MM.1S (cell line): ENCODE measurements around the gene ALG14.
"Not testable (repeated sequence)": the region's sequence is repeated elsewhere in the genome, so short reads cannot be mapped to it uniquely, and the experiment has no call there.

Experiments used
- DNase-seq: peaks from one replicate; pipeline ENCODE4 v3.0.0-alpha.2; 2015
- H2AFZ ChIP-seq: fragments of 300-600 bp; sonication (generic); 2 replicates; pipeline ENCODE4 v1.6.0; 2016; ENCODE audit warnings: antibody characterized with exemption, low read length
- H3F3A ChIP-seq: fragments of 300-600 bp; sonication (generic); 2 replicates; pipeline ENCODE4 v1.6.1; 2016; ENCODE audit warnings: mild to moderate bottlenecking, antibody characterized with exemption, low read length, moderate library complexity, mixed read lengths; ENCODE audit not compliant: insufficient read depth
- H3K27ac ChIP-seq: fragments of 300-600 bp; sonication (generic); 2 replicates; pipeline ENCODE4 v1.5.1; 2016; ENCODE audit warnings: mild to moderate bottlenecking, low read length
- H3K27me3 ChIP-seq: fragments of 300-600 bp; sonication (generic); replicated peaks from 2 replicates; pipeline ENCODE4 v1.6.0; 2016; ENCODE audit warnings: low read length; ENCODE audit not compliant: insufficient read depth
- H3K36me3 ChIP-seq: fragments of 300-600 bp; sonication (generic); replicated peaks from 2 replicates; pipeline ENCODE4 v1.6.1; 2016; ENCODE audit warnings: mild to moderate bottlenecking, low read length, mixed read lengths; ENCODE audit not compliant: insufficient read depth
- H3K4me1 ChIP-seq: fragments of 300-600 bp; sonication (generic); 2 replicates; pipeline ENCODE4 v1.6.1; 2016; ENCODE audit warnings: low read length, mixed read lengths
- H3K4me2 ChIP-seq: fragments of 300-600 bp; sonication (generic); 2 replicates; pipeline ENCODE4 v1.6.0; 2016; ENCODE audit warnings: low read depth, low read length
- H3K4me3 ChIP-seq: fragments of 300-600 bp; sonication (generic); 2 replicates; pipeline ENCODE4 v1.5.1; 2016; ENCODE audit warnings: low read length, mixed read lengths
- H3K79me2 ChIP-seq: fragments of 300-600 bp; sonication (generic); 2 replicates; pipeline ENCODE4 v1.6.1; 2016; ENCODE audit warnings: mixed run types, low read length, mixed read lengths
- H3K9ac ChIP-seq: fragments of 300-600 bp; sonication (generic); 2 replicates; pipeline ENCODE4 v1.6.1; 2016; ENCODE audit warnings: low read length, mixed read lengths
- H3K9me2 ChIP-seq: fragments of 300-600 bp; sonication (generic); replicated peaks from 2 replicates; pipeline ENCODE4 v1.6.1; 2016; ENCODE audit warnings: mild to moderate bottlenecking, low read length, mixed read lengths; ENCODE audit not compliant: insufficient read depth
- H3K9me3 ChIP-seq: fragments of 300-600 bp; sonication (generic); replicated peaks from 2 replicates; pipeline ENCODE4 v1.6.1; 2016; ENCODE audit warnings: mild to moderate bottlenecking, low read length, mixed read lengths; ENCODE audit not compliant: insufficient read depth
- H4K20me1 ChIP-seq: fragments of 300-600 bp; sonication (generic); 2 replicates; pipeline ENCODE4 v1.6.1; 2016; ENCODE audit warnings: mild to moderate bottlenecking, low read length, moderate library complexity, mixed read lengths; ENCODE audit not compliant: insufficient read depth
- EZH2 ChIP-seq: fragments of 300-600 bp; sonication (generic); optimal IDR thresholded peaks from 2 replicates; pipeline ENCODE3; 2017; ENCODE audit warnings: low read depth, mild to moderate bottlenecking, antibody characterized with exemption, low read length, mixed read lengths
- EZH2phosphoT487 ChIP-seq: fragments of 300-600 bp; sonication (generic); IDR thresholded peaks from 2 replicates; pipeline ENCODE4 v1.6.1; 2018; ENCODE audit warnings: antibody characterized with exemption, low read length
- TF ChIP-seq, protein P1 (sequence below): fragments of 300-600 bp; sonication (generic); IDR thresholded peaks from 2 replicates; pipeline ENCODE4 v1.5.1; 2016; ENCODE audit warnings: antibody characterized with exemption, low read length, mixed read lengths

Gene ALG14

GRCh38 chr1:94999456-95000131, 73.2 kb downstream of the ALG14 start:
- H4K20me1 ChIP-seq, result no peaks in the 10 kb centered on the region
- H3K9ac ChIP-seq, result no peak overlapping the region
- no peaks in the 10 kb centered on the region for H3K27me3 ChIP-seq
- no peak overlapping the region for H2AFZ ChIP-seq
- TF ChIP-seq EZH2 (no peak), EZH2phosphoT487 (no peak)
- TF ChIP-seq, protein P1, sequence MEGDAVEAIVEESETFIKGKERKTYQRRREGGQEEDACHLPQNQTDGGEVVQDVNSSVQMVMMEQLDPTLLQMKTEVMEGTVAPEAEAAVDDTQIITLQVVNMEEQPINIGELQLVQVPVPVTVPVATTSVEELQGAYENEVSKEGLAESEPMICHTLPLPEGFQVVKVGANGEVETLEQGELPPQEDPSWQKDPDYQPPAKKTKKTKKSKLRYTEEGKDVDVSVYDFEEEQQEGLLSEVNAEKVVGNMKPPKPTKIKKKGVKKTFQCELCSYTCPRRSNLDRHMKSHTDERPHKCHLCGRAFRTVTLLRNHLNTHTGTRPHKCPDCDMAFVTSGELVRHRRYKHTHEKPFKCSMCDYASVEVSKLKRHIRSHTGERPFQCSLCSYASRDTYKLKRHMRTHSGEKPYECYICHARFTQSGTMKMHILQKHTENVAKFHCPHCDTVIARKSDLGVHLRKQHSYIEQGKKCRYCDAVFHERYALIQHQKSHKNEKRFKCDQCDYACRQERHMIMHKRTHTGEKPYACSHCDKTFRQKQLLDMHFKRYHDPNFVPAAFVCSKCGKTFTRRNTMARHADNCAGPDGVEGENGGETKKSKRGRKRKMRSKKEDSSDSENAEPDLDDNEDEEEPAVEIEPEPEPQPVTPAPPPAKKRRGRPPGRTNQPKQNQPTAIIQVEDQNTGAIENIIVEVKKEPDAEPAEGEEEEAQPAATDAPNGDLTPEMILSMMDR, result no peak
- no peak overlapping the region for H3K27ac ChIP-seq
- H3K9me3 ChIP-seq, result no peaks in the 10 kb centered on the region
- H3F3A ChIP-seq, result no peaks in the 10 kb centered on the region
- no peaks in the 10 kb centered on the region for H3K79me2 ChIP-seq
- no peak overlapping the region for H3K4me3 ChIP-seq
- no peaks in the 10 kb centered on the region for H3K36me3 ChIP-seq
- H3K9me2 ChIP-seq, result no peaks in the 10 kb centered on the region
- H3K4me2 ChIP-seq, result no peak overlapping the region
- H3K4me1 ChIP-seq, result no peaks in the 10 kb centered on the region
- no peak for DNase-seq

GRCh38 chr1:94998748-94999147, 74.0 kb downstream of the ALG14 start:
- Histone ChIP-seq H3K4me2 (no peak overlapping the region), H3K4me1 (no peaks in the 10 kb centered on the region), H3F3A (no peaks in the 10 kb centered on the region), H3K79me2 (no peaks in the 10 kb centered on the region), H4K20me1 (no peaks in the 10 kb centered on the region), H3K9me2 (no peaks in the 10 kb centered on the region), H3K27ac (no peak overlapping the region), H3K9me3 (no peaks in the 10 kb centered on the region), H3K9ac (no peak overlapping the region), H3K27me3 (no peaks in the 10 kb centered on the region), H3K36me3 (no peaks in the 10 kb centered on the region), H3K4me3 (no peak overlapping the region), H2AFZ (no peak overlapping the region)
- TF ChIP-seq EZH2 (no peak), EZH2phosphoT487 (no peak)
- TF ChIP-seq, protein P1, result no peak
- DNase-seq, result no peak

GRCh38 chr1:94998114-94998513, 74.6 kb downstream of the ALG14 start:
- no peak overlapping the region for H2AFZ ChIP-seq

GRCh38 chr1:94995536-94995935, 77.2 kb downstream of the ALG14 start:
- H3K4me3 ChIP-seq, H2AFZ ChIP-seq, H3K36me3 ChIP-seq, H3K27me3 ChIP-seq, H4K20me1 ChIP-seq, H3F3A ChIP-seq, H3K4me1 ChIP-seq, H3K9me3 ChIP-seq, H3K9me2 ChIP-seq, H3K9ac ChIP-seq, H3K79me2 ChIP-seq, H3K4me2 ChIP-seq, H3K27ac ChIP-seq, DNase-seq: not testable (repeated sequence)

More at GRCh38 chr1:94998114-94998513, 74.6 kb downstream of the ALG14 start:
- H3K79me2 ChIP-seq, result no peaks in the 10 kb centered on the region
- TF ChIP-seq EZH2, result no peak
- no peak for TF ChIP-seq EZH2phosphoT487
- TF ChIP-seq, protein P1, result no peak
- H3K4me1 ChIP-seq, result no peaks in the 10 kb centered on the region
- no peak for DNase-seq
- no peaks in the 10 kb centered on the region for H3K27me3 ChIP-seq
- no peaks in the 10 kb centered on the region for H3K9me3 ChIP-seq
- no peak overlapping the region for H3K4me3 ChIP-seq
- no peak overlapping the region for H3K9ac ChIP-seq
- H4K20me1 ChIP-seq, result no peaks in the 10 kb centered on the region
- H3K27ac ChIP-seq, result no peak overlapping the region
- no peaks in the 10 kb centered on the region for H3K36me3 ChIP-seq
- no peaks in the 10 kb centered on the region for H3F3A ChIP-seq
- no peaks in the 10 kb centered on the region for H3K9me2 ChIP-seq
- no peak overlapping the region for H3K4me2 ChIP-seq
